Endothelial cell of umbilical vein (primary cell): Measurements from ENCODE around the gene PRSS57. TPM values are rescaled to one million over a fixed set of nuclear protein-coding genes. Genes with fewer than 3 reads are reported as not detected.

Source experiments
- BruUV-seq: library from RNA; stranded (reverse); fragments of 400-500 nt; replicated peaks from 2 replicates; lab custom pipeline; 2021; lab: Mats Ljungman, UMichigan
- CTCF ChIA-PET: fragments of 300-600, 350-600 bp; sonication (Branson Sonifier 250); formaldehyde crosslinking; loops from one replicate; lab custom pipeline; 2021; ENCODE audit warnings: antibody characterized with exemption, inconsistent platforms; lab: Charles Lee
- POLR2A ChIA-PET: fragments of 300-600, 350-600 bp; sonication (Branson Sonifier 250); formaldehyde crosslinking; loops from one replicate; lab custom pipeline; 2021; ENCODE audit warnings: antibody characterized with exemption, inconsistent platforms; lab: Charles Lee
- DNase-seq: peaks from one replicate; pipeline ENCODE4 v3.0.0-alpha.2; 2011; ENCODE audit warnings: low read depth, low spot score
- FAIRE-seq: peaks from 2 replicates; lab custom pipeline; 2011; peaks lifted over from hg19 to GRCh38; lab: Jason Lieb, UNC
- H2AFZ ChIP-seq: 2 replicates; pipeline ENCODE4 v1.6.0; 2012; ENCODE audit warnings: low read depth, low read length, control low read depth, inconsistent platforms
- H3K27ac ChIP-seq: 2 replicates; pipeline ENCODE4 v1.5.1; 2011; ENCODE audit warnings: low read depth, mild to moderate bottlenecking, control low read depth, low read length, moderate library complexity; ENCODE audit not compliant: insufficient read depth
- H3K27me3 ChIP-seq, 2 experiments: 2 replicates each; pipeline versions ENCODE4 v1.6.0 to v1.6.1; 2011; ENCODE audit warnings: low read length in 2 of 2, mixed read lengths in 1 of 2; ENCODE audit not compliant: control insufficient read depth in 2 of 2, insufficient read depth in 2 of 2
- H3K36me3 ChIP-seq, 2 experiments: 2 replicates in 1 of 2; 3 replicates in 1 of 2; pipeline ENCODE4 v1.5.1; 2011; ENCODE audit warnings: low read length in 2 of 2, mild to moderate bottlenecking in 1 of 2, moderate library complexity in 1 of 2; ENCODE audit not compliant: control insufficient read depth in 2 of 2, insufficient read depth in 2 of 2; ENCODE audit errors: extremely low read depth in 1 of 2
- H3K4me1 ChIP-seq: 3 replicates; pipeline ENCODE4 v1.5.1; 2011; ENCODE audit warnings: mild to moderate bottlenecking, low read length; ENCODE audit not compliant: control insufficient read depth, insufficient read depth; ENCODE audit errors: extremely low read depth
- H3K4me2 ChIP-seq: 2 replicates; pipeline ENCODE4 v1.6.1; 2011; ENCODE audit warnings: low read length, control low read depth, mixed read lengths; ENCODE audit not compliant: insufficient read depth
- H3K4me3 ChIP-seq, 3 experiments: fragments of 200-600 bp in 1 of 3; sonication (generic), shearing (Covaris generic) in 1 of 3; replicated peaks in 1 of 3; 2 replicates each; pipeline ENCODE4 v1.5.1; 2011 to 2016; ENCODE audit warnings: control low read depth in 3 of 3, low read length in 3 of 3, mild to moderate bottlenecking in 2 of 3, inconsistent platforms in 1 of 3, low read depth in 1 of 3, moderate library complexity in 1 of 3; ENCODE audit not compliant: insufficient read depth in 1 of 3
- H3K79me2 ChIP-seq: 2 replicates; pipeline ENCODE4 v1.6.0; 2012; ENCODE audit warnings: low read length, inconsistent platforms; ENCODE audit not compliant: control insufficient read depth, insufficient read depth
- H3K9ac ChIP-seq: replicated peaks from 2 replicates; pipeline ENCODE3; 2011; ENCODE audit warnings: low read length, control low read depth; ENCODE audit not compliant: insufficient read depth; ENCODE audit errors: extremely low read depth
- H3K9me1 ChIP-seq: replicated peaks from 3 replicates; pipeline ENCODE4 v1.6.0; 2011; ENCODE audit warnings: mild to moderate bottlenecking, low read length; ENCODE audit not compliant: control insufficient read depth, insufficient read depth; ENCODE audit errors: extremely low read depth
- H3K9me3 ChIP-seq: replicated peaks from 2 replicates; pipeline ENCODE4 v1.5.1; 2012; ENCODE audit warnings: low read length, inconsistent platforms; ENCODE audit not compliant: control insufficient read depth, insufficient read depth
- H4K20me1 ChIP-seq: replicated peaks from 2 replicates; pipeline ENCODE3; 2011; ENCODE audit warnings: mild to moderate bottlenecking, low read length; ENCODE audit not compliant: control insufficient read depth, insufficient read depth; ENCODE audit errors: extremely low read depth
- EZH2 ChIP-seq: IDR thresholded peaks from 2 replicates; pipeline ENCODE4 v1.6.1; 2012; ENCODE audit warnings: borderline replicate concordance, low read depth, mild to moderate bottlenecking, moderate library complexity, low read length, inconsistent platforms; ENCODE audit not compliant: severe bottlenecking
- FOS ChIP-seq: IDR thresholded peaks from 2 replicates; pipeline ENCODE4 v1.6.1; 2011; ENCODE audit warnings: mild to moderate bottlenecking, low read length, moderate library complexity, borderline replicate concordance; ENCODE audit not compliant: insufficient read depth
- GATA2 ChIP-seq: IDR thresholded peaks from 2 replicates; pipeline ENCODE4 v1.7.0; 2011; ENCODE audit warnings: low read depth, mild to moderate bottlenecking, moderate library complexity, mixed read lengths, low read length; ENCODE audit not compliant: insufficient read length, insufficient read depth
- JUN ChIP-seq: IDR thresholded peaks from 2 replicates; pipeline ENCODE4 v1.6.1; 2011; ENCODE audit warnings: borderline replicate concordance, low read depth; ENCODE audit not compliant: insufficient read length, insufficient read depth
- MAX ChIP-seq: IDR thresholded peaks from 2 replicates; pipeline ENCODE4 v1.6.1; 2011; ENCODE audit not compliant: insufficient read depth, insufficient read length
- POLR2A ChIP-seq: IDR thresholded peaks from 2 replicates; pipeline ENCODE4 v1.6.1; 2012; ENCODE audit warnings: low read depth, mild to moderate bottlenecking, control low read depth, low read length
- POLR2AphosphoS5 ChIP-seq: IDR thresholded peaks from 2 replicates; pipeline ENCODE4 v1.6.1; 2012; ENCODE audit warnings: low read depth, mild to moderate bottlenecking, control low read depth, low read length, moderate library complexity; ENCODE audit not compliant: insufficient read depth
- dilution Hi-C: fragments of 300-500 bp; cut with MboI; formaldehyde crosslinking; loops from one replicate; pipeline ENCODE4 v1.15.0; 2019; ENCODE audit warnings: low sequenced_read_pairs; ENCODE audit not compliant: extremely low pct_ligation_motif_present
- intact Hi-C: fragments of 100-400 bp; cut with micrococcal nuclease; formaldehyde crosslinking; loops from one replicate; pipeline ENCODE4 v1.10.0; 2022
- polyA plus RNA-seq, 4 experiments: library from polyadenylated mRNA; depleted of rRNA in 3 of 4; stranded (reverse) in 3 of 4; unstranded in 1 of 4; fragments of >200 nt; gene quantifications; 2 replicates each; pipeline versions ENCODE4 v1.2.1 to v1.2.3, GENCODE V29; 2011 to 2012; ENCODE audit warnings: missing spikeins in 1 of 4
- total RNA-seq: library from RNA; stranded (reverse); gene quantifications from 2 replicates; pipeline ENCODE4 v1.2.3, GENCODE V29; 2021

Gene PRSS57
- total and polyA plus RNA-seq, 2 donors (not counting 3 experiments of a cell fraction or from before 2014, with no cell fraction given): not detected

DNA sequence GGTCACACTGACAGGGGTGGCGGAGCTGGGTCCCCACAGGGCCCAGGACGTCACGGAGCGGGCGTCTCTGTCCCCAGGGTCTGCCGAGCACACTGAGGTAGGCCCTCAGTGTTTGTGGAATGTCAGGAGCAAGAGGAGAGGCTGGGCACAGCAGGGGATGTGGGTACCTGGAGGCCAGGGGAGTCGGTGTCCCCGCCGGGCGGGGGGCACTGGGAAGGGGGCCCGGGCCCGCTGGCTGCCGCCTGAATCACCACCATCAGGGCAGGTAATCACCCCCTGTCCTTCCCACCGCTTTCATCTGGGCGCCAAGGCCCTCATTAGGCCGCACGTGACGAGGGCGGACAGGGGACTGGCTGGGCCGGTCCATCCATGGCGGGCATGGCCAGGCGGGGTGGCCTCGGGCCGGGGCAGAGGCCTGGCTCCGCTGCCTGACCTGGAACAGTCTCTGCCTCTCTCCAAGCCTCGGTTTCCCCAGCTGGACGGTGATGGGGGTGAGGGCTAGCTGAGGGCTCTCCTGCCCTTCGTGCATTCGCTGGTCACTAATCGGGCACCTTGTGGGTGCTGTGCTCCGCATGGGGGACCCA, 54.6 kb downstream of the PRSS57 start:
- no peaks in the 10 kb centered on the region for H3K9me1 ChIP-seq
- POLR2A ChIA-PET: no interaction called here
- TF ChIP-seq GATA2 (no peak), MAX (no peak), POLR2AphosphoS5 (no peak), JUN (no peak)
- no peak overlapping the region for H3K4me3 ChIP-seq
- H3K27ac ChIP-seq: no peak overlapping the region
- no peak overlapping the region for H3K9ac ChIP-seq
- FAIRE-seq: no peak
- CTCF ChIA-PET: no interaction called here
- no peaks in the 10 kb centered on the region for H3K27me3 ChIP-seq
- H2AFZ ChIP-seq: no peak overlapping the region
- dilution Hi-C loops (no loop called here), intact Hi-C loops (no loop called here)
- H3K4me2 ChIP-seq: no peak overlapping the region
- DNase-seq: no peak
- H3K4me1 ChIP-seq: peaks cover 4% of the 10 kb centered on the region
- BruUV-seq: no TSS peak
- no peaks in the 10 kb centered on the region for H3K9me3 ChIP-seq
- H3K36me3 ChIP-seq: peaks cover 0 to under 1% of the 10 kb centered on the region in 2 experiments
- H3K79me2 ChIP-seq: no peaks in the 10 kb centered on the region
- H4K20me1 ChIP-seq: no peaks in the 10 kb centered on the region

- dilution Hi-C loops (no loop called here), intact Hi-C loops (no loop called here)
- Histone ChIP-seq H3K36me3 (no peaks in the 10 kb centered on the region), H3K9me1 (no peaks in the 10 kb centered on the region), H3K4me3 (peak overlapping the region in 2 of 3 experiments; percentile 16 to 27), H3K4me2 (peak overlapping the region; percentile 44), H3K27me3 (no peaks in the 10 kb centered on the region), H3K79me2 (no peaks in the 10 kb centered on the region), H3K9me3 (no peaks in the 10 kb centered on the region), H4K20me1 (no peaks in the 10 kb centered on the region), H3K27ac (no peak overlapping the region), H2AFZ (peak overlapping the region; percentile 59), H3K9ac (no peak overlapping the region), H3K4me1 (peaks cover 4% of the 10 kb centered on the region)
- BruUV-seq: no TSS peak
- no peak for TF ChIP-seq EZH2
- no peak for TF ChIP-seq FOS
- TF ChIP-seq POLR2A: no peak
- TF ChIP-seq POLR2AphosphoS5: no peak
- DNase-seq (no peak), FAIRE-seq (no peak)
- ChIA-PET POLR2A (no interaction called here), CTCF (no interaction called here)
Measured at GRCh38 chr19:640161-640558, 55.1 kb downstream of the PRSS57 start.
